HEK293 (cell line): ENCODE measurements around the gene CX3CL1.

ENCODE experiments used
- AEBP2 ChIP-seq: fragments of 450-650 bp; formaldehyde crosslinking; IDR thresholded peaks from 2 replicates; pipeline ENCODE4 v1.5.1; 2016; ENCODE audit warnings: missing biosample characterization, missing genetic modification characterization, borderline replicate concordance
- CTCF ChIP-seq: fragments of 450-650 bp; formaldehyde crosslinking; IDR thresholded peaks from 2 replicates; pipeline ENCODE4 v1.5.1; 2016; ENCODE audit warnings: missing biosample characterization, missing genetic modification characterization
- ELK4 ChIP-seq: IDR thresholded peaks from 2 replicates; pipeline ENCODE4 v1.6.1; 2011; ENCODE audit warnings: mild to moderate bottlenecking, low read depth, low read length, borderline replicate concordance
- KLF10 ChIP-seq: fragments of 450-650 bp; IDR thresholded peaks from 2 replicates; pipeline ENCODE4 v1.5.1; 2018; ENCODE audit warnings: missing biosample characterization, mild to moderate bottlenecking, missing genetic modification characterization
- PRDM4 ChIP-seq: fragments of 450-650 bp; formaldehyde crosslinking; IDR thresholded peaks from 2 replicates; pipeline ENCODE4 v1.5.1; 2017; ENCODE audit warnings: missing biosample characterization, missing genetic modification characterization
- SP2 ChIP-seq: fragments of 450-650 bp; formaldehyde crosslinking; IDR thresholded peaks from 2 replicates; pipeline ENCODE4 v1.5.1; 2016; ENCODE audit warnings: missing biosample characterization, missing genetic modification characterization
- YY1 ChIP-seq: fragments of 450-650 bp; formaldehyde crosslinking; IDR thresholded peaks from 2 replicates; pipeline ENCODE4 v1.5.1; 2018; ENCODE audit warnings: missing biosample characterization, missing genetic modification characterization
- ZFP3 ChIP-seq: fragments of 450-650 bp; formaldehyde crosslinking; IDR thresholded peaks from 2 replicates; pipeline ENCODE4 v1.5.1; 2016; ENCODE audit warnings: low read depth, missing biosample characterization, missing genetic modification characterization
- ZFP41 ChIP-seq: fragments of 450-650 bp; formaldehyde crosslinking; IDR thresholded peaks from 2 replicates; pipeline ENCODE4 v1.5.1; 2016; ENCODE audit warnings: missing biosample characterization, missing genetic modification characterization, borderline replicate concordance
- ZNF155 ChIP-seq: fragments of 450-650 bp; formaldehyde crosslinking; IDR thresholded peaks from 2 replicates; pipeline ENCODE4 v1.5.1; 2016; ENCODE audit warnings: missing biosample characterization, missing genetic modification characterization
- ZNF184 ChIP-seq: fragments of 450-650 bp; IDR thresholded peaks from 2 replicates; pipeline ENCODE4 v1.5.1; 2018; ENCODE audit warnings: missing biosample characterization, mild to moderate bottlenecking, missing genetic modification characterization
- ZNF341 ChIP-seq: fragments of 450-650 bp; formaldehyde crosslinking; IDR thresholded peaks from 2 replicates; pipeline ENCODE4; 2016; ENCODE audit warnings: low read depth, missing biosample characterization, missing genetic modification characterization
- ZNF549 ChIP-seq: fragments of 450-650 bp; IDR thresholded peaks from 2 replicates; pipeline ENCODE4 v1.5.1; 2018; ENCODE audit warnings: missing biosample characterization, missing genetic modification characterization, mild to moderate bottlenecking, inconsistent platforms, moderate library complexity
- ZNF660 ChIP-seq: fragments of 450-650 bp; IDR thresholded peaks from 2 replicates; pipeline ENCODE4 v1.5.1; 2018; ENCODE audit warnings: missing biosample characterization, mild to moderate bottlenecking, missing genetic modification characterization

- TF ChIP-seq ZFP3 (tag by site-specific recombination): no peak
- no peak for TF ChIP-seq ZFP41 (tag by site-specific recombination)
- no peak for TF ChIP-seq SP2 (tag by site-specific recombination)
- TF ChIP-seq CTCF: no peak
- TF ChIP-seq ZNF549: no peak
- TF ChIP-seq ZNF341 (tag by site-specific recombination): no peak
- no peak for TF ChIP-seq ELK4
- TF ChIP-seq ZNF184 (tag by site-specific recombination): no peak
- no peak for TF ChIP-seq ZNF155
- TF ChIP-seq YY1 (tag by site-specific recombination): no peak
- TF ChIP-seq KLF10: no peak
- no peak for TF ChIP-seq AEBP2
- TF ChIP-seq ZNF660 (tag by site-specific recombination): no peak
- TF ChIP-seq PRDM4: no peak
Measured at GRCh38 chr16:57383276-57384247, 11.3 kb downstream of the CX3CL1 start.
